ENCODE results near the gene ZBTB12. TPM values are rescaled to one million over a fixed set of nuclear protein-coding genes. Genes with fewer than 3 reads are reported as not detected.

The ZBTB12 gene
- total and polyA plus RNA-seq, 9 donors: 1.9 to 24.8 (median 10.7) TPM

- H3K9me3 ChIP-seq: no peaks in the 10 kb centered on the region
- no peaks in the 10 kb centered on the region for H3K36me3 ChIP-seq
- no peaks in the 10 kb centered on the region for H3K27me3 ChIP-seq
- WGBS, 3 donors: 0 to 1% (median 1%) methylated on average over 54 to 64 of the region's 64 CpGs
- H3K27ac ChIP-seq: peak within 1 kb of the TSS; percentile 65 to 70
- intact Hi-C loops (cut with DNase I): loop anchor here in 2 of 4 donors (10.0 kb wide), 1 partner anchor 178 kb away; the partner anchor contains the start of gene LY6G5C (in 2 of the 2)
- TF ChIP-seq POLR2A (IDR thresholded peaks at IDR 0.05) (peak; percentile 97), CTCF (IDR thresholded peaks at IDR 0.05) (no peak), EP300 (IDR thresholded peaks at IDR 0.05) (peak; percentile 59)
- DNase-seq: peak; percentile 98 to 100 (median 99)
- H3K4me1 ChIP-seq (ENCODE audit: insufficient read depth): peaks cover 4% of the 10 kb centered on the region
- peak within 1 kb of the TSS; percentile 53 for H3K4me3 ChIP-seq
Observed at GRCh38 chr6:31862344-31863235, 39.3 kb downstream of the ZBTB12 start, which contains the start of gene NEU1. NEU1 (minus strand) TSS chr6:31862821; CDS start chr6:31862776, 45 bp downstream.

- peaks cover 4% of the 10 kb centered on the region for H3K4me1 ChIP-seq (ENCODE audit: insufficient read depth)
- 28 to 36% (median 36%) methylated on average over 17 of the region's 17 CpGs for WGBS, 3 donors
- peak overlapping the region; percentile 65 to 70 for H3K27ac ChIP-seq
- no peak for TF ChIP-seq POLR2A (IDR thresholded peaks at IDR 0.05)
- TF ChIP-seq CTCF (IDR thresholded peaks at IDR 0.05): no peak
- TF ChIP-seq EP300 (IDR thresholded peaks at IDR 0.05): no peak
- H3K9me3 ChIP-seq: no peaks in the 10 kb centered on the region
- peak overlapping the region; percentile 53 for H3K4me3 ChIP-seq
- H3K27me3 ChIP-seq: no peaks in the 10 kb centered on the region
- intact Hi-C loops (cut with DNase I): loop anchor here in 2 of 4 donors (10.0 kb wide), 1 partner anchor 177 kb away; the partner anchor contains the start of gene LY6G5C (in 2 of the 2)
- DNase-seq: peak in 1 of 5 donors; percentile 14
- H3K36me3 ChIP-seq: no peaks in the 10 kb centered on the region
Observed at GRCh38 chr6:31861919-31862343, 40.0 kb downstream of the ZBTB12 start.

- TF ChIP-seq EP300 (IDR thresholded peaks at IDR 0.05) (no peak), CTCF (IDR thresholded peaks at IDR 0.05) (no peak), POLR2A (IDR thresholded peaks at IDR 0.05) (no peak)
- Histone ChIP-seq H3K4me1 (ENCODE audit: insufficient read depth) (peaks cover 4% of the 10 kb centered on the region), H3K27ac (no peak overlapping the region), H3K36me3 (no peaks in the 10 kb centered on the region), H3K4me3 (no peak overlapping the region), H3K27me3 (no peaks in the 10 kb centered on the region), H3K9me3 (no peaks in the 10 kb centered on the region)
- intact Hi-C loops (cut with DNase I): loop anchor here in 2 of 4 donors (10.0 kb wide), 1 partner anchor 176 kb away; the partner anchor contains the start of gene LY6G5C (in 2 of the 2)
- no peak for DNase-seq
- 84 to 90% (median 88%) methylated on average over 7 of the region's 7 CpGs for WGBS, 3 donors
Observed at GRCh38 chr6:31861150-31861549, 40.7 kb downstream of the ZBTB12 start.

GRCh38 chr6:31860349-31860748 lies 41.5 kb downstream of the ZBTB12 start:
- WGBS, 3 donors: 89 to 95% (median 92%) methylated on average over 13 of the region's 13 CpGs
- intact Hi-C loops (cut with DNase I): loop anchor here in 2 of 4 donors (10.0 kb wide), 1 partner anchor 176 kb away; the partner anchor contains the start of gene LY6G5C (in 2 of the 2)
- Histone ChIP-seq H3K36me3 (no peaks in the 10 kb centered on the region), H3K4me1 (ENCODE audit: insufficient read depth) (peaks cover 4% of the 10 kb centered on the region), H3K27me3 (no peaks in the 10 kb centered on the region), H3K27ac (no peak overlapping the region), H3K4me3 (no peak overlapping the region), H3K9me3 (no peaks in the 10 kb centered on the region)
- no peak for TF ChIP-seq CTCF (IDR thresholded peaks at IDR 0.05)
- no peak for TF ChIP-seq EP300 (IDR thresholded peaks at IDR 0.05)
- TF ChIP-seq POLR2A (IDR thresholded peaks at IDR 0.05): no peak
- no peak for DNase-seq

All from ovary (tissue), 9 donors.